HG03469 (cell line): ENCODE data around the gene HEXD.
"Not testable (repeated sequence)": the region's sequence is repeated elsewhere in the genome, so short reads cannot be mapped to it uniquely, and the experiment has no call there.

ENCODE experiments used
- ATAC-seq: cut with Tn5 transposase; IDR thresholded peaks from one replicate; pipeline ENCODE4 v1.9.1; 2021; ENCODE audit warnings: mild to moderate bottlenecking, moderate library complexity, moderate number of reproducible peaks; ENCODE audit not compliant: unreplicated experiment

HEXD gene

DNA sequence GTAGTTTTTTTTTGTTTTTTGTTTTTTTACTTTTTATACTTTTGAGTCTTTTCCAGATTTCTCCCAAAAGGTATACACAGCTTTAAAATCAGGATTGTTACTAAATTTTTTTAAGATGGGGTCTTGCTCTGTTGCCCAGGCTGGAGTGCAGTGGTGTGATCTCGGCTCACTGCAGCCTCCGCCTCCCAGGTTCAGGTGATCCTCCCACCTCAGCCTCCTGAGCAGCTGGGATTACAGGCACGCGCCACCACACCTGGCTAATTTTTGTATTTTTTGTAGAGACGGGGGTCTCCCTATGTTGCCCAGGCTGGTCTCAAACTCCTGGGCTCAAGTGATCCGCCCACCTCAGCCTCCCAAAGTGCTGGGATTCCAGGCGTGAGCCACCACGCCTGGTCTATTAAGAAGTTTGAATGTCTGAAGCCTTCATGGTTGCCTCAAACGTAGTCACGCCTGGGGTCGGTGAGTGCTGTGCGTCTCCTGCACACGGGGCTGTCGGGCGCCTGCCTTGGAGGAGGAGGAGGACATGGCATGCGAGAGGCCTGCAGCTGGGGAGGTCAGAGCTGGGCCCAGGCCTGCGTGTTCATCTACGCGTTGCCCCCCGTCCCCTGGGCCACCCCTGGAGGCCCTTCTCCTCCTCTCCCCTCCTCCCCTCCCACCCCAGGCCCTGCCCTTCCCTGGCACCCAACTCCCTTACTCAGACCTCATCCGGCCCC lies 35.8 kb upstream of the HEXD start:
- ATAC-seq = not testable (repeated sequence)

DNA sequence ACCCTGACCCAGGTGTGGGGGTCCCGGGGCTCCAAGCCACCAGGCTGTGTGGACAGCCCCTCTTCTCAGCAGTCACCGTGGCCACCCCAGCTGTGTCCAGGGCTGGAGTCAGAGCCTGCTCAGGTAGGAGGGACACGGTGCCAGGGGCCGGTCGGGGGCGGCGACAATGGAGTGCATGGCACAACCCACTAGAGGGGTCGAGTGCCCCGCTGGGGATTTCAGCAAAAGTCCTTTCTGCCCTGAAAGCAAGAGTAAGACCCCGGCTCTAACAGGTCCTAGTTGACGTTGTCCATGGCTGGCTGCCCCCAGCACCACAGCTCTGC lies 35.3 kb upstream of the HEXD start:
- ATAC-seq = no peak

DNA sequence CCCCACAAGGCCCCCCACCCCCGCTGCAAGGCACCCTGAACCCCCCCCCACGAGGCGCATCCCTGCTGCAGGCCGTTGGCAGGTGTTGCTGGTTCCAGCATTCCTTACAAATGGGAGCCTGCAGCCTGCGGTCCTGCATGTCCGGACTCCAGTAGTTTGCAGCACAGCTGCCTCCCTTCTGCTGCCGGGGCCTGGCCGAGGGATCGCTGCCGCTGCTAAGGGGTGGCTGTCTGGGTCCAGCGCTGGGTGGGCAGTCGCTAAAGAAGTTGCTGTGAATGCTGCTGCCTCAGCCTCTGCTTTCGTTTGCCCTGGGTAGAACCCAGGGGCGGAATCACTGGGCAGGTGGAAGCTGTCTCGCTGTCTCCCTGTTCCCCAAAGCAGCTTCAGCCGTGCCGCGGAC lies 34.7 kb upstream of the HEXD start:
- ATAC-seq = no peak

DNA sequence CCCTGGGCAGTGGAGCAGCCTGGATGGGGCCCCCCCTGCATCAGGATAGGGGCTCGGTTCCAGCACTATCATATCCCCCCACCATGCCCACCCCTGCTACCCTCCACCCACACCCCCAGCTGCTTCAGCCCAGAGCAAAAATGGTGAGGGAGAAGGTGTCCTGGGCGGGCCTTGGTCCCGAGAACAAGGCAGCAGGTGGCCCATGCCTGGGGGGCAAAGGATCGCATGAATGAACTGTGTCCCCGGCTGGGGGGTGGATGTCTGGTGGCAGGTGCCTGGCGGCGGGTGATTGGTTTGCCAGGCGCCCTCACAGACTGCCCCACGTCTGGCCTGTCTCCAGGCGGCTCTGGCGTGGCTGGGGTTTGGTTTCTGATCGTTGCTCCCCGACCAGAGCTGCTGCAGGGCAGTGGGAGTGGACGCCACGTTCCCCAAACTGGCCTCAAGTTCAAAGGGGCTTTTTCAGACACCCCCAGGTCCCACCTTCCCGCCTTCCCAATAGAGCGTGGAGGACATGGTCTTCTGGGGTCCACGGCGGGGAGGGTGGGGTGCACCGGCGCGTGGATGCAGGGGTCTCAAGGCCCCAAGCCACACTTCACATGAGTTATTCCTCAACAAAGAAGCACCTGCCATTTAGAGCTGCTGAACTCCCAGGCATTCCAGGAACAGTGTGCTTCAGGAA lies 34.0 kb upstream of the HEXD start:
- ATAC-seq = no peak

DNA sequence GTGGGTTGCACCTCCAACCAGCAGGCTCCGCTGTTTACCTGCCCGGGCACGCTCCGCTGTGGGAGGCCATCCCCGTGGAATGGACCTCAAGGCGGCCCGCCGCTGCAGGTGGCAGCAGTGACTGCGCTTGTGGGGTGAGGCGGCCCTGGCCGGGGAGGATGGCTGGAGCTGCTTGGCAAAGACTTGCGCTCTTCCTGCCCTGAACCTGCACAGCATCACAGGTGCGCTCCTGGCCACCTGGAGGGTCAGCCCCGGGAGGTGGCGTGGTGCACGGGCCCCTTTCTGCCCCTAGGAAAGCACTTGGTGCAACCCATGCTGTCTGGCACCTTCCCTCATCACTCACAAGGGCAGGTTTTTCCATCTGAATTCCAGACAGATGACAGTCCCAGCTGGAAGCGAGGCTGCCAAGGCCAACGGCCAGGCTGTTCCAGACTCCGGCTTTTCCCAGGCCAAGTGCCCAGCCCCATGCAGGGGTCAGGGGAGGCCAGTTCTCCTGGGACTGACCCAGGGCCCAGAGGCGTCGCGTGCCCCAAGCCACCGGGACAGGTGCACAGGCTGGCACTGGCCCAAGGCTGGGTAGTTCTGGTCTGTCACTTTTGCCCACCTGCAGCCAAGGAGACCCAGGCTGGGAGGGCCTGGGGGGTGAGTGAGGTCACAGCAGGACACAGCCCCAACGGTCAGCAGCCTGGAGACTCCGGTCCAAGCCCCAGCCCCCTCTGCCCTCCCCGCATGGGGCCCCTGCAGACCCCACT lies 33.2 kb upstream of the HEXD start:
- no peak for ATAC-seq

DNA sequence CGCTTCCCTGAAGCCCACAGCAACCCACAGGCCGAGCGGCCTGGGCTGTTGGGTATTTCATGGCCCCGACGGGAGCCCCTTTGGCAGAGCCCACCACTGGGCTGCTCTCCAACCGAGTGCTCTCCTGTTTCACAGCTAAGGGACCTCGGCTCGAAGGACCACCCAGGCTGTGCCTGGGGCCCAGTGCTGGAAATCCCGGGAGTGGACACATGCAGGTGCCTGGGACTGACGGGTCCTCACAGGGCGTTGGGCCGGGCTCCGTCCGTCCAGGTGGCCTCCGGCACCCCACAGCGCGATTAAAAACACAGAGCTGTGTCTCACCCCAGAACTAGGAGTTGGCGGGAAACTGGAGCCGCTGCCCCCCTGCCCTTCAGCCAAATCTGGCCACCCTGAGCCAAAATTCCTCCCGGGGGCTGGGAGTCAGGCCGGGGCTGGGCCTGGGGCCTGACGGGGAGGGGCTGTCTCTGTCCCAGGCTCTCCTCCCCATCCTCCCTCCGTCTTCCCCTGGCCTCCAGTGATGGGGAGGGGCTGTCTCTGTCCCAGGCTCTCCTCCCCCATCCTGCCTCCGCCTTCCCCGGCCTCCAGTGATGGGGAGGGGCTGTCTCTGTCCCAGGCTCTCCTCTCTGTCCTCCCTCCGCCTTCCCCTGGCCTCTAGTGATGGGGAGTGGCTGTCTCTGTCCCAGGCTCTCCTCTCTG lies 32.4 kb upstream of the HEXD start:
- ATAC-seq = no peak

DNA sequence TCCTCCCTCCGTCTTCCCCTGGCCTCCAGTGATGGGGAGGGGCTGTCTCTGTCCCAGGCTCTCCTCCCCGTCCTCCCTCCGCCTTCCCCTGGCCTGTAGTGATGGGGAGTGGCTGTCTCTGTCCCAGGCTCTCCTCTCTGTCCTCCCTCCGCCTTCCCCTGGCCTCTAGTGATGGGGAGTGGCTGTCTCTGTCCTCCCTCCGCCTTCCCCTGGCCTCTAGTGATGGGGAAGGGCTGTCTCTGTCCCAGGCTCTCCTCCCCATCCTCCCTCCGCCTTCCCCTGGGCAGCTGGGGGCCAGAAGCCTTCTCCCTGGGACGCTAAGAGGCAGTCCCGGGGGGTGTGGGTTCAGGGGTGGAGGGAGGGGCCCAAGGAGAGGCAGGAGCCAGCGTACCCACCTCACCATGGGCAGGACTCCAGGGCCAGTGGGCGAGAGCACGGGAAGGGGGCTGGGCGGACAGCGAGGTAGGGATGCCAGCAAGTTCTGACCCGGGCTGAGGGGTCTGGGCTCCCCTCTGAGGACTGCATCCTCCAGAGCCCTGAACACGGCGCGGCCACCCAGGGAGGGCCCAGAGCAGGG lies 31.8 kb upstream of the HEXD start:
- ATAC-seq = no peak

DNA sequence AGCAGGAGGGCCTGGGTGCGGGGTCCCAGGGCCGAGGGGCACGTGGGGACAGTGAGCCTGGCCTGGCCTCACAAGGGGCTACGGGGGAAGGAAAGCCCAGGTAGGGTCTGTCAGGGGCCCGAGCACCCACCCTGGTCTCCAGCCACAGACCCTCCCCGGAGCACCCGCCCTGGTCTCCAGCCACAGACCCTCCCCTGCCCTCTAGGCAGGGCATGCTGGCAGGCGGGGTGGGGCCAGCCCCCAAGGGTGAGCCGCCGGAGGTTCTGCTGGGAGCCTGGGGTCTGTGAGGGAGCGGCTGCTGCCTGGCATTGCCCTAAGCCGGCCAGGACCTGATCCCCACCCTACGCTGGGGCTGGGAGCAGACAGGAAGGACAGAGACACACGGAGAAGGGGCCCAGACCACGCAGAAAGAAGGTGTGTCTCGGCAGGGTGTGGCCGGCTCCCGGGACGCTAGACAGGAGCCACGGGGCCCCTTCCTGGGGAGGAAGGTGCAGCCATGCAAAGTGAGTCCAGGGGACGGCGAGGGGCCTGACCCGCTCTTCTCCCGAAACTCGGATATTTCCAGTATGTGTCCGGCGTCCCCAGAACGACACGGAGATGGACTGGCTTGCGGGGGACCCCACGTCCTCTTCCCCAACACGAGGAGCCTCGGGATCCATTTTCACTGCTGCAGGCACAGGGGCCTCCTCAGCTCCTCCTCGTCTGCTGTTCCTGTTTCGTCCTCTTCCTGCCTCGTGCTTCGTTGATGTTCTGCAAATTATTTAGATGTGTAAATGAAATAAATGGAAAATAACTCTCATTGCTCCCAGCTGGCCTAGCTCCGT lies 31.1 kb upstream of the HEXD start:
- no peak for ATAC-seq

DNA sequence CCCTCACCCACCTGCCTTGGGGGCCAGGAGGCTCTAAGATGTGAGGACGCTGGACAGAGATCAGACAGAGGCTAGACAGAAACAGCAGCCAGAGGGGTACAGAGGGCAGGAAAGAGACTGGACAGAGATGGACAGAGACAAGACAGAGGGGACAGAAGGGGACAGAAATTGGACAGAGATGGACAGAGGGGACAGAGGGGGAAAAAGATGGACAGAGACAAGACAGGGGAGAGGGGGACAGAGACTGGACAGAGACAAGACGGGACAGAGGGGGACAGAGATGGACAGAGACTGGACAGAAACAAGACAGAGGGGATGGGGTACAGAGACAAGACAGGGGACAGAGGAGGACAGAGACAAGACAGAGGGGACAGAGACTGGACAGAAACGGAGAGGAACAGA lies 30.4 kb upstream of the HEXD start:
- no peak for ATAC-seq

DNA sequence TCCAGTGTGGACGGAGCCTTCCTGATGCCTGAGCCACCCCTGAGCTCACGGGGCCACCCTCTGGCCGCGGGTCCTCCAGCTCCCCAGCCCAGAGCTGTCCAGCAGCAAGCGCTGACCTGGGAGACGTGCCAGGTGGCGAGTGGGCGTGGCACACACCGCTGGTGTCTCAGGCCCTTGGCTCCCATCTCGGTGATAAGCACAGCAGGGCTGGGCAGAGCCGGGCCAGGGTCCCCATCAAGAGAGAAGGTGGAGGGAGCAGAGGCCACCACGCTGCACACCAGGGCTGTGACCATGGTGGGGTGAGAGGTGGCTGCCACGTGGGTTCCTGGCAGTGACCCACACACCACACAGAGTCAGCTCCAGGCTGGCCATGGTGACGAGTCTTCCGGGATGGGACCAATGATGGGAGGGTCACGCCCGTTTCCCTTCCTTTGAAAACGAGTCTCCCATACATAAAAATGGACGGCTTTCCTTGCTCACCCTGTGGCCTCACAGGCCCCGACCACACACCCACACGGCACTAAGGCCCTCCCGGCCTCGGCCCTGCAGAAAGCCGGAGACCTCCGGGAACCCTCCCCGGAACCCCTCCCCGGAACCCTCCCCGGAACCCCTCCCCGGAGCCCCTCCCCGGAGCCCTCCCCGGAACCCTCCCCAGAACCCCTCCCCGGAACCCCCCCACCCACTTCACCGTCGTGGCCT lies 29.8 kb upstream of the HEXD start:
- ATAC-seq = no peak

DNA sequence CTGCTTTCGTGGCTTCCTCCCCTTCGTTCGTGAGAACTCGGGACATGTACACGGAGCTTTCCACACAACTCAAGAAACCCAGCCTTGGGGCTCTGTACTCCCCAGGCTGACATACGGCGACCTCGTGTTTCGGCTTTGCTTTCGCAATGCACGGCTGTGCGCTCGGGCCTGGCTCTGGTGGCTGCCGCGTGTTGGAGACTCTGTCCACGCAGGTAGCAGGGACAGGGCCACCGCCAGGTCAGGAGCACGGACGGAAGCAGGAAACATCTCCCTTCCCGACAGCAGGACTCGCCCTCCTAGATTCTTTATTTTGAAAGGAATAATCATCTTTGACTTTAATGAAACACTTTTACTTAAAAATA lies 29.2 kb upstream of the HEXD start:
- ATAC-seq = no peak

DNA sequence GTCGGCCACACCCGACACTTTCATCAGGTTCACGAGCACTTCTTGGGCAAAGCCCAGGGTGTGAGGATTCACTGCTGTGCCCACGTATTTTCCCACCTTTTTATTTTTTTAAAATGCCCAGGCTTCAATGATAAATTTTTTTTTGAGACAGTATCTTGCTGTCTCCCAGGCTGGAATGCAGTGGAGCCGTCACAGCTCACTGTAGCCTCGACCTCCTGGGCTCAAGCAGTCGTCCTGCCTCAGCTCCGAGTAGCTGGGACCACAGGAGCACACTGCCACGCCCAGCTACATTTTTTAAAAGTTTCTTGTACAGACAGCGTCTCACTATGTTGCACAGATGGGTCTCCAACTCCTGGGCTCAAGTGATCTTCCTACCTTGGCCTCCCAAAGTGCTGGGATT lies 28.8 kb upstream of the HEXD start:
- ATAC-seq = no peak

DNA sequence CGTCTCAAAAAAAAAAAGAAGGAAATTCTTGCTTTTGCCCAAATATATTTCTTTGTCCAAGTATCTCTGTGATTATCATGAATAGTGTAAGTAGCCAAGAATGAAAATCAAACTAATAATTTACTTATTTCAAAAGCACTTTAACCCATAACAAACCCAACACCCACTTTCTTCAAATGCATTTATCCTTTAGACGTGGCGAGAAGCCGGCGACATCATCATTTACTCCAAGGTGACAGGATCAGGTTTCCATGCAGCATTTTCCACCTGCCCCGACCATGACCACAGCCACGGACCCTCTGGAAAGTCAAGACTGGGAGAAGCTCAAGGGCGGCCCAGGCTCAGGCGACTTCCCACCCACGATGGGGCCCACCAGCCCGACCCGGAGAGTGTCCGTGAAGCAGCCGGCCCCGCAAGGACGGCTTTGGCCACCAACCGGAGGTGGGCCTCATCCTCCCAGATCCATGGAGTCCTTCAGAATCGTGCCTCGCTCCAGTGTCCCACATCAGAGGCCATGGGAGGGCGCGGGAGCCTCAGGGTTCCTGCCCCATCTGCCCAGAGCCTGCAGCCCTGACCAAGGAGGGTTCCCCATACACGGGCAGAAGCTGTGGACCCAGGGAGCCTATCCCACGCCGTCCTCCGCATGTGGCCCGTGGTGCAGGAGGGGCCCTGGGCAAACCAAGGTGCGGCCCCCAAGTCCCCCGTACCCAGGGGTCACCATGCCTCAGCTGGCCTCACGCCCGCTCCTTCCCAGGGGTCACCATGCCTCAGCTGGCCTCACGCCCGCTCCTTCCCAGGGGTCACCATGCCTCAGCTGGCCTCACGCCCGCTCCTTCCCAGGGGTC lies 27.9 kb upstream of the HEXD start:
- ATAC-seq = no peak

DNA sequence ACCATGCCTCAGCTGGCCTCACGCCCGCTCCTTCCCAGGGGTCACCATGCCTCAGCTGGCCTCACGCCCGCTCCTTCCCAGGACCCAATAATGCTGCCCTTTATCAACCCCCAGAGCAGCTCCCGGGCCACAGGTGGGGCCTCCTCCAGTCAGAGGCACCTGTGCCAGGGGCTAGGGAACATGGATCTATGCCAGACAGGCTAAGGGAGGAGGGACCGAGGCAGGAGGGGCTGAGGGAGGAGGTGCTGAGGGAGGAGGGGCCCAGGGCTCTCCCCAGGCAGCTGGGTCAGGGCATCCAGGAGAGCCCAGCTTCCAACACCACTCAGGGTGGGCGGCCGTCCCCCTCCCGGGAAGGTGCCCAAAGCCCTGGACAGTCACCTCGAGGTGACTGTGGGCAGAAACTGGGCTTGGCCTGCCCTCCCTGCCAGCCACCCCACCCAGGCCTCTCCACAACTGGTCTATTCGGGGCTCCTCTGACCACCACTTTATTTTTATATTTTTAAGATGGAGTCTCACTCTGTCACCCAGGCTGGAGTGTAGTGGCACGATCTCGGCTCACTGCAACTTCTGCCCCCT lies 27.2 kb upstream of the HEXD start:
- ATAC-seq = no peak

DNA sequence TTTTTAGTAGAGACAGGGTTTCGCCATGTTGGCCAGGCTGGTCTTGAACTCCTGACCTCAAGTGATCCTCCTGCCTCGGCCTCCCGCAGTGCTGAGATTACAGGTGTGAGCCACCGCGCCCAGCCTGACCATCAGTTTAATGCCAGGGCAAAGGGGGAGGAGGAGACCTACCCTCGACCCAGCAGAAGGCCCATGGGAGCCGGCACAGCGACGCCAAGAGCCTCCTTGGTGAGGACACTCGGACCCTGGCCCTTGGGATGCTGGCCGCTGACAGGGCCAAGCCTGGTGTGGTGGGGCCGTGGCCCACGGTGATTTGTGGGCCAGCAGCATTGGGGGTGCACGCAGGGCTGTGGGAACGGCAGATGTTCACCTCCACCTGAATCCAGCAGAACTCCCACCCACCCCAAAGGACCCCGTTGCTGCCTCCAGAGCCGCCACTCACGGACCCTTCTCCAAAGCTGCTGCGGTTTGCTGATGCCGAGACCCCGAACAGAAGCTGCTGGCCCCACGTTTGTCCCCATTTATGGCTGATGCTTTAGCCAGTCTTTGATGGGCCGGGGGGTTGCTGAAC lies 26.6 kb upstream of the HEXD start:
- no peak for ATAC-seq

DNA sequence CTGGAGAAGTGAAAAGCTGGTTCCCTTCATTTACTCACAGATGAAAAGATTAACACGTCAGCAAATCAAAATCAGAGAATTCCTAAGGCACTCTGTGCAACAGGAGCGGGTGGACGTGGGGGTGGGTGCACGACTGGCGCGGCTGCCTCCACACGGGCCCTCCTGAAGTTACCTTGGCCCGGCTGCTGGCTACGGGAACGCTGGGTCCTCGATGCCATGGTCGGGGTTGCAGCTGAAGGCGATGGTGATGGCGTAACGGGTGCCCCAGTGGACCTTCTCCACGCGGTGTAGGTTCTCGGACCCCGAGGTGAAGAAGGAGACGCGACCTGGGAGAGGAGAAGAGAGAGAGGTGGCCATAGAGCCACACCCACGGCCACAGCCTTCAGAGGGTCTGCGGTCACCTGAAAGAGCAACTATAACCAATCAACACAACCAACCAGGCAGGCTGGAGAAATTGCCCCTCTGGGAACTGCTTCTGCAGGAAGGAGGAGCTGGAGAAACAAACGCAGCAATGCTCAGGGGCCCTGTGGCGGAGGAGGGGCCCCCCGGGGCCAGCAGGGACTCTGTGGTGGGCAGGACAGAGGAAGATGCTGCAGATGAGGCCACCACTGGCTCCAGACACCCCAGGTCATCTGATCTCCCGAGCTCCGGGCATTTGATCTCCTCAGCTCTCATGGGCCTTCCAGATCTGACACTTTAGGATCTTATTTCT lies 25.8 kb upstream of the HEXD start:
- ATAC-seq = no peak

DNA sequence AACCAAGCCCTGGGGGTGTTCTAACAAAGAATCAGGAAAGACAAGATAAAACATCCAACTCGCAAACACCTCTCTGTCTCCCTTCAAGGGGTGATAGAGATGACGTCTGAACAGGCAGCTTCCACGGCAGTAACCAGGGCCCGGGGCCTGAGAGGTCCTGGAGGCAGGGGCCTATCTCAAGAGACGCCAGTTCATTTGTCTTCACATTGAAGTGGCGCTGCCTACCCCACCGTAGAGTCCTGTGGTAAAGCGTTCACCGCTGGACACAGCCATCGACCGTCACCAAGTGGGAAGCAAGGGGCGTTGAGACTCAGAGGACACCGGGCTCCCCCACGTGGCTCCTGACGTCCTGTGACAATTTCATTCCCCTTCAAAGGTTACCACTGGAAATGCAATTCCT lies 25.2 kb upstream of the HEXD start:
- no peak for ATAC-seq

DNA sequence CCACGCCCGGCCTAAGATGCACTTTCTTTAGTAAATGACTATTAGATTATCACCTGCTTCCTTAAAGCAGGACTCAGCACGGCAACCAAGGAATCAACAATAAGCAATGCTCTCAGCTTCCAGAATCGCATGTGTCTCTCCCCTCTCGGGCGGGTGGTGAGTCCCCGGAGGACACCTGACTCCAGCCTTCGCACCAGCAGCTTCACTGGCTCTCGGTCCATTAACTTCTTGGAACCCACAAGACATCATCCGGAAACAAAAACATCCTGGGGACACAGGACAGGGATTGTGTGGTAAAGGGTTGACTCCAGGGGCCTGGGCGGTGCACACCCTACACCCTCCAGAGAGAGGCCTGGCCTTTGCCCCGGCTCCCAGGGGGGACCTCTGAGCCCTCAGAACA lies 23.9 kb upstream of the HEXD start:
- no peak for ATAC-seq
